GM12891 (cell line): ENCODE data around the gene RPS6KA2.

Experiments used
- PAX5 ChIP-seq: IDR thresholded peaks from 2 replicates; pipeline ENCODE4 v1.6.1; 2011; ENCODE audit warnings: low read length, moderate library complexity, mild to moderate bottlenecking; ENCODE audit not compliant: insufficient read depth, severe bottlenecking
- POLR2A ChIP-seq: IDR thresholded peaks from 2 replicates; pipeline ENCODE4 v1.6.1; 2011; ENCODE audit warnings: low read depth, low read length, control low read depth
- POLR2AphosphoS5 ChIP-seq: IDR thresholded peaks from 2 replicates; pipeline ENCODE4 v1.6.1; 2011; ENCODE audit warnings: low read depth, low read length, control low read depth
- POU2F2 ChIP-seq: IDR thresholded peaks from 2 replicates; pipeline ENCODE4 v1.6.1; 2011; ENCODE audit warnings: low read depth, mild to moderate bottlenecking, control low read depth, low read length, moderate library complexity
- SPI1 ChIP-seq: IDR thresholded peaks from 2 replicates; pipeline ENCODE4 v1.6.1; 2011; ENCODE audit warnings: low read depth, low read length, control low read depth
- TAF1 ChIP-seq: IDR thresholded peaks from 2 replicates; pipeline ENCODE4 v1.6.1; 2011; ENCODE audit warnings: low read depth, low read length, control low read depth

GRCh38 chr6:166563200-166563599, 63.9 kb downstream of the RPS6KA2 start:
- TF ChIP-seq POLR2AphosphoS5: no peak
- no peak for TF ChIP-seq SPI1
- no peak for TF ChIP-seq TAF1
- TF ChIP-seq POLR2A: no peak
- no peak for TF ChIP-seq PAX5
- TF ChIP-seq POU2F2: no peak
